SK-N-SH (cell line): ENCODE results near the gene HUNK. TPM values are rescaled to one million over a fixed set of nuclear protein-coding genes. Genes with fewer than 3 reads are reported as not detected.

ENCODE experiments used
- CTCF ChIA-PET: fragments of 300-600, 350-600 bp; formaldehyde crosslinking; extraction: SDS; loops from one replicate; lab custom pipeline; 2021; lab: Yijun Ruan, JAX
- POLR2A ChIA-PET: fragments of 350-600 bp; sonication (Branson Sonifier 250); formaldehyde crosslinking; extraction: SDS; loops from one replicate; lab custom pipeline; 2020; ENCODE audit warnings: antibody characterized with exemption, inconsistent platforms; lab: Yijun Ruan, JAX
- DNase-seq: peaks from one replicate; pipeline ENCODE4 v3.0.0; 2012
- H2AFZ ChIP-seq: fragments of 200-600 bp; sonication (generic); 2 replicates; pipeline ENCODE4 v1.8.1; 2016; ENCODE audit warnings: antibody characterized with exemption, mild to moderate bottlenecking, low read depth
- H3F3A ChIP-seq: fragments of 200-600 bp; sonication (generic); replicated peaks from 2 replicates; pipeline ENCODE3; 2016; ENCODE audit warnings: antibody characterized with exemption, mild to moderate bottlenecking; ENCODE audit not compliant: insufficient read depth
- H3K27ac ChIP-seq, 2 experiments: fragments of 200-500 bp in 1 of 2; fragments of 200-600 bp in 1 of 2; sonication (Bioruptor generic) in 1 of 2; sonication (generic), shearing (Covaris generic) in 1 of 2; 2 replicates each; pipeline versions ENCODE4 v1.5.1 to v1.6.1; 2014 to 2016; ENCODE audit warnings: low read depth in 2 of 2, inconsistent platforms in 1 of 2, low read length in 1 of 2, mild to moderate bottlenecking in 1 of 2, mixed read lengths in 1 of 2
- H3K27me3 ChIP-seq: fragments of 200-600 bp; sonication (generic), shearing (Covaris generic); 2 replicates; pipeline ENCODE4 v1.6.1; 2016; ENCODE audit warnings: mixed run types; ENCODE audit not compliant: insufficient read depth
- H3K36me3 ChIP-seq, 2 experiments: fragments of 200-500 bp in 1 of 2; fragments of 200-600 bp in 1 of 2; sonication (Bioruptor generic) in 1 of 2; sonication (generic) in 1 of 2; replicated peaks in 1 of 2; 2 replicates each; pipeline versions ENCODE3 to v1.5.1; 2014 to 2016; ENCODE audit warnings: low read length in 1 of 2, mild to moderate bottlenecking in 1 of 2; ENCODE audit not compliant: insufficient read depth in 2 of 2, control insufficient read depth in 1 of 2
- H3K4me1 ChIP-seq, 2 experiments: fragments of 200-500 bp in 1 of 2; fragments of 200-600 bp in 1 of 2; sonication (Bioruptor generic) in 1 of 2; sonication (generic), shearing (Covaris generic) in 1 of 2; 2 replicates each; pipeline versions ENCODE4 v1.5.1 to v1.6.1; 2014 to 2016; ENCODE audit warnings: low read depth in 1 of 2, low read length in 1 of 2, mixed run types in 1 of 2; ENCODE audit not compliant: insufficient read depth in 2 of 2, control insufficient read depth in 1 of 2
- H3K4me2 ChIP-seq: fragments of 200-600 bp; sonication (generic), shearing (Covaris generic); 2 replicates; pipeline ENCODE4 v1.6.1; 2017; ENCODE audit warnings: mixed run types
- H3K4me3 ChIP-seq, 2 experiments: fragments of 200-500 bp in 1 of 2; fragments of 200-600 bp in 1 of 2; sonication (Bioruptor generic) in 1 of 2; sonication (generic), shearing (Covaris generic) in 1 of 2; 2 replicates each; pipeline versions ENCODE4 v1.5.1 to v1.8.1; 2014 to 2016; ENCODE audit warnings: low read depth in 2 of 2, inconsistent platforms in 1 of 2, low read length in 1 of 2, mild to moderate bottlenecking in 1 of 2, mixed read lengths in 1 of 2, moderate library complexity in 1 of 2
- H3K79me2 ChIP-seq: fragments of 200-600 bp; sonication (generic); 2 replicates; pipeline ENCODE4 v1.8.1; 2017; ENCODE audit warnings: mild to moderate bottlenecking; ENCODE audit not compliant: insufficient read depth
- H3K9ac ChIP-seq: fragments of 200-600 bp; sonication (generic); 2 replicates; pipeline ENCODE4 v1.6.1; 2017; ENCODE audit warnings: mixed run types
- H3K9me2 ChIP-seq: fragments of 200-600 bp; sonication (generic); 2 replicates; pipeline ENCODE4 v1.6.1; 2017; ENCODE audit warnings: mixed run types
- H3K9me3 ChIP-seq: fragments of 200-600 bp; sonication (generic); 2 replicates; pipeline ENCODE4 v1.6.1; 2017; ENCODE audit warnings: mixed run types, mild to moderate bottlenecking, moderate library complexity
- H4K20me1 ChIP-seq: fragments of 200-600 bp; sonication (generic); 2 replicates; pipeline ENCODE4 v1.6.1; 2017; ENCODE audit warnings: mild to moderate bottlenecking, mixed run types; ENCODE audit not compliant: insufficient read depth
- CHD2 ChIP-seq: fragments of 150-350 bp; IDR thresholded peaks from 2 replicates; pipeline ENCODE4 v1.6.1; 2018; ENCODE audit warnings: low read length; ENCODE audit not compliant: partially characterized antibody
- FOXM1 ChIP-seq: IDR thresholded peaks from 2 replicates; pipeline ENCODE4 v1.4.0; 2012; ENCODE audit warnings: low read depth, mild to moderate bottlenecking
- GABPA ChIP-seq: IDR thresholded peaks from 2 replicates; pipeline ENCODE4 v1.4.0; 2012; ENCODE audit warnings: low read depth, mild to moderate bottlenecking
- GATA2 ChIP-seq: sonication (generic); formaldehyde crosslinking; IDR thresholded peaks from 2 replicates; pipeline ENCODE4 v1.5.0; 2020; ENCODE audit warnings: mild to moderate bottlenecking, missing genetic modification reagents
- NFIC ChIP-seq: IDR thresholded peaks from 2 replicates; pipeline ENCODE4 v1.4.0; 2012; ENCODE audit warnings: borderline replicate concordance
- RCOR1 ChIP-seq: fragments of 150-350 bp; IDR thresholded peaks from 2 replicates; pipeline ENCODE4 v1.6.1; 2017; ENCODE audit warnings: antibody characterized with exemption, low read length
- RXRA ChIP-seq: IDR thresholded peaks from 2 replicates; pipeline ENCODE4 v1.4.0; 2012; ENCODE audit warnings: low read depth, mild to moderate bottlenecking, borderline replicate concordance
- SIN3A ChIP-seq: IDR thresholded peaks from 2 replicates; pipeline ENCODE4 v1.6.1; 2012; ENCODE audit warnings: low read depth, mild to moderate bottlenecking, low read length, moderate library complexity, borderline replicate concordance
- SMC3 ChIP-seq: IDR thresholded peaks from 2 replicates; pipeline ENCODE4 v1.6.1; 2012; ENCODE audit warnings: low read depth, low read length, improper control_type of control experiment
- TAF1 ChIP-seq: IDR thresholded peaks from 2 replicates; pipeline ENCODE4 v1.6.1; 2012; ENCODE audit warnings: low read depth, mild to moderate bottlenecking, low read length, moderate library complexity, borderline replicate concordance
- TEAD4 ChIP-seq: IDR thresholded peaks from 2 replicates; pipeline ENCODE4 v1.4.0; 2012; ENCODE audit warnings: mild to moderate bottlenecking, borderline replicate concordance; ENCODE audit not compliant: insufficient read depth
- WGBS: methylation state at CpG from one replicate; pipeline ENCODE4 v1.1.6; 2017; ENCODE audit warnings: low lambda C conversion rate; 5-methylcytosine and 5-hydroxymethylcytosine counted together
- polyA plus RNA-seq, 3 experiments: library from polyadenylated mRNA; depleted of rRNA; stranded (reverse); fragments of >200 nt; gene quantifications; 2 replicates each; pipeline ENCODE4 v1.2.3, GENCODE V29; 2012

HUNK gene
- polyA plus RNA-seq, 1 of the 3 experiments (the other 2 are of a cell fraction), result 0.31 TPM

DNA sequence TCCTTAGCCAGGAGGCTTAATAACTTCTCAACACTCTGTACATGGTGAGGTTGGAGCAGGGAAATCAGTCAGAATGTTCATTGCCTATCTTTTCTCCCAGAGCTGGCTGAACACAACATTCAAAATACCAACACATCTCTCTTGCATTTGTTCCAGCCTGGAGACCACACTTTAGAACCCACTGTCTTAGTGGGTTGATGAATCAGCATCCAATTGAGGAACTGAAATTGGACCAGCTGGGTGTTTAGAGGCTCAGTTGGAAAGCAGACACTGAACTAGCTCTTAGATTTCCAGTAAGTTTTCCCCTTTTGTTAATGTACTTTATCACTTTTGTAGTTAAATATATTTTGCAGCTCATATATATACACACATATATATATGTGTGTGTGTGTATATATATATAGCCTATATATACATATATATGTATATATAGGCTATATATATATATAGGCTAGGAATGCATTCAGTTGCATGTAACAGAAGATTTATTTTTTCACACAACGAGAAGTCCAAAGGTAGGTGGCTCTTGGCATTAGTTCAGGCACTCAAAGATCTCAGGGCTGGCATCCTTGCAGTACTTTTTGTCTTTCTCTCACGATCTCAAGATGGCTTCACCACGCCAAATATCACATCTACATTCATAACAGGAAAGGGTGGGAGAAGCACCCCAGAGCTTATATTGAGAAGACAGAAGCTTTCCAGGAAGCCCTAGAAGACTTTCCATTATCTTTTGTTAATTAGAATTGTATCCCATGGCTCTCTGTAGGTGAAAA is 35.0 kb upstream of the HUNK start:
- no peak for DNase-seq
- Histone ChIP-seq H4K20me1 (no peaks in the 10 kb centered on the region), H3K9me3 (no peaks in the 10 kb centered on the region), H3K79me2 (no peaks in the 10 kb centered on the region), H2AFZ (no peak overlapping the region), H3K4me2 (no peak overlapping the region), H3K4me3 (no peak overlapping the region), H3K27me3 (no peaks in the 10 kb centered on the region), H3K27ac (no peak overlapping the region), H3K4me1 (no peaks in the 10 kb centered on the region), H3K9ac (no peak overlapping the region), H3K9me2 (no peaks in the 10 kb centered on the region), H3K36me3 (no peaks in the 10 kb centered on the region), H3F3A (no peaks in the 10 kb centered on the region)
- TF ChIP-seq GABPA (no peak), CHD2 (no peak), TEAD4 (no peak), GATA2 (CRISPR knock-in tag) (no peak), TAF1 (no peak), RCOR1 (no peak)
- 29% methylated on average over 3 of the region's 3 CpGs for WGBS
- CTCF ChIA-PET, result interaction anchor here (2.5 kb wide), 1 partner anchor 28 kb away, joined by 16 read pairs; no protein-coding TSS in a partner anchor
- POLR2A ChIA-PET, result no interaction called here

DNA sequence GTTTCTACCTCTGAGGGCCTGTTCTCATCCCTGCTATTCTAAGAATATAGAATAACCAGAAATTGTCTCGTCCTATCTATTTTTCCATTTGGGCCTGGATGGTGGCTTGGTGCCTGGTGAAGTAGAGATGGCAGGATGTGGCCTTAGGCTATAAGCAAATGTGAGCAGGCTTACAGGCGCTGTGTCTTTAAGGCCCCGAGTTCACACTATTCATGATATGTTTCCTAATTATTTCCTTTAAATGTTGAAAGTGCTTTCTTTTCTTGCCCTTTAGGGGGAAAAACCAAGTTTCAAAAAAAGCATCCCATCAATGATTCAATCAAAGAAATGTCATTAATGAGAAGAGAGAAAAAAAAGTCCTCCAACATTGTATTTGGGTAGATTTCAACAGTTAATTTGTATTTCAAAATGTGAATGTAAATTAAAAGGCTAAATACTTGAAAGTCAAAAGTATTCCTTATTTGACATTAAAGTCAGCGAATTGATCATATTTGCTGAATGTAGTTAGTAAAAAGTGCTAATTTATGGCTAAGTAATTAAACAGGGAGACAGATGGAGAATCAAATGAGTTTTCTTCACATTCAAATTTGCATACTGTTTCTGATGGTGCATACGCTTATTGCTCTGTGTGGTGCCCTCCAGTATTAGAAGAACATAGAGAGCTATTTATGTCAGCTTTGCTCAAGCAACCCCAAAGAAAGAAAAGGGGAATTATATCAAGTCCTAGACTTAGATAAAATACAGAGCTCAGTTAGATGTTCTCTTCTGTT is 34.0 kb upstream of the HUNK start:
- no peak for DNase-seq
- TF ChIP-seq CHD2, result no peak
- TF ChIP-seq FOXM1, result no peak
- no peak for TF ChIP-seq NFIC
- no peak for TF ChIP-seq SMC3
- TF ChIP-seq RXRA, result no peak
- no peak for TF ChIP-seq SIN3A
- POLR2A ChIA-PET, result no interaction called here
- CTCF ChIA-PET, result interaction anchor here (0.9 to 2.5 kb wide), 3 partner anchors 27 to 52 kb away, joined by 3 to 16 read pairs (median 10); no protein-coding TSS in a partner anchor
- Histone ChIP-seq H3K36me3 (no peaks in the 10 kb centered on the region), H3K79me2 (no peaks in the 10 kb centered on the region), H2AFZ (no peak overlapping the region), H3K27me3 (no peaks in the 10 kb centered on the region), H3K4me1 (no peaks in the 10 kb centered on the region), H3K27ac (no peak overlapping the region), H3K4me3 (no peak overlapping the region), H3K9me2 (no peaks in the 10 kb centered on the region), H3K4me2 (no peak overlapping the region), H4K20me1 (no peaks in the 10 kb centered on the region), H3F3A (no peaks in the 10 kb centered on the region), H3K9me3 (no peaks in the 10 kb centered on the region), H3K9ac (no peak overlapping the region)
- 48% methylated on average over 5 of the region's 5 CpGs for WGBS
